Adrenal gland (tissue), 12 donors: Measurements from ENCODE around the gene TEX2. TPM values are rescaled to one million over a fixed set of nuclear protein-coding genes. Genes with fewer than 3 reads are reported as not detected.

ENCODE experiments used
- DNase-seq, 7 donors: peaks; one replicate each; pipeline ENCODE4 v3.0.0-alpha.2; 2019 to 2020
- H3K27ac ChIP-seq, 5 donors: fragments of 200-600 bp; sonication (generic) in 4 of 5; 1 replicate in 3 of 5; 2 replicates in 2 of 5; pipeline versions ENCODE4 v1.5.1 to v1.8.0; 2016 to 2020; ENCODE audit warnings: mild to moderate bottlenecking in 1 of 5
- H3K27me3 ChIP-seq: fragments of 200-600 bp; 2 replicates; pipeline ENCODE4 v1.8.0; 2021
- H3K36me3 ChIP-seq, 2 donors: fragments of 200-600 bp; replicated peaks in 1 of 2; 1 replicate in 1 of 2; 2 replicates in 1 of 2; pipeline versions ENCODE4 v1.5.1 to v1.8.0; 2018 to 2022
- H3K4me1 ChIP-seq, 2 donors: fragments of 200-600 bp; replicated peaks in 1 of 2; 1 replicate in 1 of 2; 2 replicates in 1 of 2; pipeline versions ENCODE4 v1.5.1 to v1.8.0; 2018 to 2021
- H3K4me3 ChIP-seq, 4 donors: fragments of 200-600 bp; sonication (generic) in 3 of 4; one replicate each; pipeline ENCODE4 v1.5.1; 2016 to 2018
- H3K9me3 ChIP-seq, 3 donors: fragments of 200-600 bp; sonication (generic) in 1 of 3; replicated peaks in 1 of 3; 1 replicate in 2 of 3; 2 replicates in 1 of 3; pipeline versions ENCODE4 v1.5.1 to v1.8.0; 2016 to 2021
- POLR2A ChIP-seq, 2 donors: fragments of 450-650 bp; IDR thresholded peaks; one replicate each; pipeline ENCODE4 v1.6.1; 2017; ENCODE audit warnings: antibody characterized with exemption in 2 of 2, mild to moderate bottlenecking in 2 of 2, moderate library complexity in 1 of 2
- WGBS, 4 donors: extraction: QIAGEN DNeasy Blood & Tissue Kit in 2 of 4; methylation state at CpG; one replicate each; pipeline versions ENCODE4 v1.1.5 to v1.1.7; 2013 to 2017; 5-methylcytosine and 5-hydroxymethylcytosine counted together
- intact Hi-C, 2 donors: fragments of 100-400 bp; cut with DNase I; formaldehyde crosslinking; loops; one replicate each; pipeline versions ENCODE4 v1.14.1 to v1.15.0; 2022 to 2023
- polyA plus RNA-seq, 3 donors: library from polyadenylated mRNA; stranded (reverse); fragments of 200-250 nt in 2 of 3; fragments of 350-450 nt in 1 of 3; fragmentation: Illumina TruSeq in 1 of 3; extraction: RNeasy Lipid Tissue Mini Kit (QIAGEN cat#74804) in 1 of 3; gene quantifications; one replicate each; pipeline ENCODE4 v1.2.3, GENCODE V29; 2013 to 2014
- total RNA-seq, 9 donors: library from RNA; depleted of rRNA in 4 of 9; stranded (reverse); fragments of >200 nt in 4 of 9; fragments of 120-200 nt in 1 of 9; fragmentation: NEBNext Ultra II Directional in 1 of 9; extraction: Animal tissue kit (Norgen Biotek cat#: 25700) in 1 of 9; gene quantifications; one replicate each; pipeline versions ENCODE4 v1.1.0 to v1.2.4, GENCODE V29; 2013 to 2023
- TF ChIP-seq, protein P1 (sequence below), 6 experiments: fragments of 450-650 bp in 4 of 6; fragments of 200-600 bp in 2 of 6; sonication (generic) in 1 of 6; IDR thresholded peaks; 1 replicate in 5 of 6; 2 replicates in 1 of 6; pipeline versions ENCODE4 v1.5.1 to v1.8.0; 2016 to 2021; ENCODE audit warnings: antibody characterized with exemption in 6 of 6, mild to moderate bottlenecking in 2 of 6, moderate library complexity in 1 of 6
- donor health status: healthy with polysubstance abuse.
- donor health status: Bipolar disorder and iron deficiency.
- donor health status: DM: yes; HTN: yes; CAD: no.
- donor health status: DM: no; HTN: no; CAD: no.
- donor health status: DM: no; HTN: no; CAD: no.
- donor health status: DM: yes; HTN: yes; CAD: no.

Gene TEX2
- total and polyA plus RNA-seq, 12 donors = 12.0 to 91.5 (median 62.5) TPM

- peaks cover 26 to 32% of the 10 kb centered on the region in 2 donors for H3K4me1 ChIP-seq
- no peaks in the 10 kb centered on the region for H3K36me3 ChIP-seq
- DNase-seq = no peak
- peak overlapping the region in 2 of 5 donors; percentile 91 to 96 for H3K27ac ChIP-seq
- WGBS, 4 donors = 21 to 47% (median 40%) methylated on average over 1 of the region's 1 CpG
- no peak overlapping the region for H3K4me3 ChIP-seq
- no peaks in the 10 kb centered on the region for H3K9me3 ChIP-seq
- TF ChIP-seq, protein P1, sequence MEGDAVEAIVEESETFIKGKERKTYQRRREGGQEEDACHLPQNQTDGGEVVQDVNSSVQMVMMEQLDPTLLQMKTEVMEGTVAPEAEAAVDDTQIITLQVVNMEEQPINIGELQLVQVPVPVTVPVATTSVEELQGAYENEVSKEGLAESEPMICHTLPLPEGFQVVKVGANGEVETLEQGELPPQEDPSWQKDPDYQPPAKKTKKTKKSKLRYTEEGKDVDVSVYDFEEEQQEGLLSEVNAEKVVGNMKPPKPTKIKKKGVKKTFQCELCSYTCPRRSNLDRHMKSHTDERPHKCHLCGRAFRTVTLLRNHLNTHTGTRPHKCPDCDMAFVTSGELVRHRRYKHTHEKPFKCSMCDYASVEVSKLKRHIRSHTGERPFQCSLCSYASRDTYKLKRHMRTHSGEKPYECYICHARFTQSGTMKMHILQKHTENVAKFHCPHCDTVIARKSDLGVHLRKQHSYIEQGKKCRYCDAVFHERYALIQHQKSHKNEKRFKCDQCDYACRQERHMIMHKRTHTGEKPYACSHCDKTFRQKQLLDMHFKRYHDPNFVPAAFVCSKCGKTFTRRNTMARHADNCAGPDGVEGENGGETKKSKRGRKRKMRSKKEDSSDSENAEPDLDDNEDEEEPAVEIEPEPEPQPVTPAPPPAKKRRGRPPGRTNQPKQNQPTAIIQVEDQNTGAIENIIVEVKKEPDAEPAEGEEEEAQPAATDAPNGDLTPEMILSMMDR (IDR thresholded peaks at IDR 0.05) = no peak
- no peak for TF ChIP-seq POLR2A (IDR thresholded peaks at IDR 0.05)
- no peaks in the 10 kb centered on the region for H3K27me3 ChIP-seq
- intact Hi-C loops = loop anchor here in 1 of 2 donors (10.0 kb wide), 1 partner anchor 116 kb away; no protein-coding TSS in a partner anchor
Measured at GRCh38 chr17:64260886-64261285, 2.2 kb downstream of the TEX2 start.

- Histone ChIP-seq H3K4me3 (no peak overlapping the region), H3K36me3 (no peaks in the 10 kb centered on the region), H3K9me3 (no peaks in the 10 kb centered on the region), H3K27me3 (no peaks in the 10 kb centered on the region), H3K4me1 (peaks cover 26 to 32% of the 10 kb centered on the region in 2 donors), H3K27ac (peak overlapping the region in 3 of 5 donors; percentile 11 to 52 (median 51))
- peak; percentile 54 to 75 (median 70) for DNase-seq
- intact Hi-C loops = loop anchor here (10.0 kb wide), 2 partner anchors 75 to 115 kb away; no protein-coding TSS in a partner anchor
- TF ChIP-seq, protein P1 (IDR thresholded peaks at IDR 0.05) = no peak
- peak in 1 of 2 donors; percentile 10 for TF ChIP-seq POLR2A (IDR thresholded peaks at IDR 0.05)
- WGBS, 4 donors = 20 to 43% (median 22%) methylated on average over 3 of the region's 3 CpGs
Measured at GRCh38 chr17:64259922-64260321, 3.1 kb downstream of the TEX2 start.

GRCh38 chr17:64259426-64259825 lies 3.6 kb downstream of the TEX2 start:
- no peak for DNase-seq
- Histone ChIP-seq H3K36me3 (no peaks in the 10 kb centered on the region), H3K4me3 (no peak overlapping the region), H3K27me3 (no peaks in the 10 kb centered on the region), H3K9me3 (no peaks in the 10 kb centered on the region), H3K27ac (peak overlapping the region in 3 of 5 donors; percentile 11 to 52 (median 51)), H3K4me1 (peaks cover 26 to 35% of the 10 kb centered on the region in 2 donors)
- TF ChIP-seq, protein P1 (IDR thresholded peaks at IDR 0.05) = no peak
- TF ChIP-seq POLR2A (IDR thresholded peaks at IDR 0.05) = no peak
- intact Hi-C loops = loop anchor here in 1 of 2 donors (10.0 kb wide), 1 partner anchor 75 kb away; no protein-coding TSS in a partner anchor
- WGBS, 4 donors = 69 to 90% (median 83%) methylated on average over 3 of the region's 3 CpGs

GRCh38 chr17:64256913-64257807 lies 5.9 kb downstream of the TEX2 start:
- Histone ChIP-seq H3K9me3 (no peaks in the 10 kb centered on the region), H3K36me3 (no peaks in the 10 kb centered on the region), H3K4me1 (peaks cover 25 to 33% of the 10 kb centered on the region in 2 donors), H3K27ac (no peak overlapping the region), H3K4me3 (no peak overlapping the region), H3K27me3 (no peaks in the 10 kb centered on the region)
- intact Hi-C loops = loop anchor here in 1 of 2 donors (10.0 kb wide), 1 partner anchor 72 kb away; no protein-coding TSS in a partner anchor
- DNase-seq = no peak
- TF ChIP-seq, protein P1 (IDR thresholded peaks at IDR 0.05) = no peak
- TF ChIP-seq POLR2A (IDR thresholded peaks at IDR 0.05) = no peak
- WGBS, 4 donors = 82 to 89% (median 87%) methylated on average over 9 of the region's 9 CpGs
